ENCODE data around the gene HEMGN.
"Not testable (repeated sequence)": the region's sequence is repeated elsewhere in the genome, so short reads cannot be mapped to it uniquely, and the experiment has no call there.

DNA sequence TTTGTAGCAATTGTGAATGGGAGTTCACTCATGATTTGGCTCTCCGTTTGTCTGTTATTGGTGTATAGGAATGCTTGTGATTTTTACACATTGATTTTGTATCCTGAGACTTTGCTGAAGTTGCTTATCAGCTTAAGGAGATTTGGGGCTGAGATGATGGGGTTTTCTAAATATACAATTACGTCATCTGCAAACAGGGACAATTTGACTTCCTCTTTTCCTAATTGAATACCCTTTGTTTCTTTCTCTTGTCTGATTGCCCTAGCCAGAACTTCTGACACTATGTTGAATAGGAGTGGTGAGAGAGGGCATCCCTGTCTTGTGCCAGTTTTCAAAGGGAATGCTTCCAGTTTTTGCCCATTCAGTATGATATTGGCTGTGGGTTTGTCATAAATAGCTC lies 9.1 kb upstream of the HEMGN start:
- TF ChIP-seq, protein P1, sequence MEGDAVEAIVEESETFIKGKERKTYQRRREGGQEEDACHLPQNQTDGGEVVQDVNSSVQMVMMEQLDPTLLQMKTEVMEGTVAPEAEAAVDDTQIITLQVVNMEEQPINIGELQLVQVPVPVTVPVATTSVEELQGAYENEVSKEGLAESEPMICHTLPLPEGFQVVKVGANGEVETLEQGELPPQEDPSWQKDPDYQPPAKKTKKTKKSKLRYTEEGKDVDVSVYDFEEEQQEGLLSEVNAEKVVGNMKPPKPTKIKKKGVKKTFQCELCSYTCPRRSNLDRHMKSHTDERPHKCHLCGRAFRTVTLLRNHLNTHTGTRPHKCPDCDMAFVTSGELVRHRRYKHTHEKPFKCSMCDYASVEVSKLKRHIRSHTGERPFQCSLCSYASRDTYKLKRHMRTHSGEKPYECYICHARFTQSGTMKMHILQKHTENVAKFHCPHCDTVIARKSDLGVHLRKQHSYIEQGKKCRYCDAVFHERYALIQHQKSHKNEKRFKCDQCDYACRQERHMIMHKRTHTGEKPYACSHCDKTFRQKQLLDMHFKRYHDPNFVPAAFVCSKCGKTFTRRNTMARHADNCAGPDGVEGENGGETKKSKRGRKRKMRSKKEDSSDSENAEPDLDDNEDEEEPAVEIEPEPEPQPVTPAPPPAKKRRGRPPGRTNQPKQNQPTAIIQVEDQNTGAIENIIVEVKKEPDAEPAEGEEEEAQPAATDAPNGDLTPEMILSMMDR (IDR thresholded peaks at IDR 0.05) = not testable (repeated sequence)
- TF ChIP-seq POLR2A (IDR thresholded peaks at IDR 0.05) = not testable (repeated sequence)

Measured in breast epithelium (tissue), 3 donors.